ENCODE data around the gene CNTN4.

CNTN4 gene

DNA sequence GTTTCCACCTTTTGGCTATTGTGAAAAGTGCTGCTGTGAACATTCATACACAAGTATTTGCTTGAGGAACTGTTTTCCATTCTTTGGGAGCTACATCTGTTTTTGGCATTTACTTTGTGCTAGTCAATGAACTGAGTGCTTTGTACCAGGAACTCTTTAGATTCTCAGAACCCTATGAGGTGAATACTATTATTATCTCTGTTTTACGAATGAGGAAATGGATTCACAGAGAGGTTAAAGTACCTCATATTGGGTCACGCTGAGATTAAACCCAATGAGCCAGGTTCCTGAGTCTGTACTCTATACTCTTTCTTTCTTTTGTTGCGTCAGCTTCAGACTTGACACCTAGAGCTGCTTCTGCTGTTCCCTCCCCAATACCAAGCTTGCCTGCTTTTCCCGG is 358.1 kb downstream of the CNTN4 start:
- Histone ChIP-seq H3K27me3 (ENCODE audit: insufficient read depth, low read length) (no peaks in the 10 kb centered on the region), H4K20me1 (ENCODE audit: insufficient read depth, low read length) (no peaks in the 10 kb centered on the region), H3K4me3 (ENCODE audit: low read depth, low read length, poor library complexity, severe bottlenecking) (no peak overlapping the region), H2AFZ (ENCODE audit: low read length) (no peak overlapping the region), H3K4me2 (ENCODE audit: low read length) (no peak overlapping the region), H3K9me2 (ENCODE audit: low read depth, low read length) (no peaks in the 10 kb centered on the region), H3K9me3 (ENCODE audit: low read length) (no peaks in the 10 kb centered on the region), H3K79me2 (ENCODE audit: insufficient read depth, low read length) (no peaks in the 10 kb centered on the region), H3F3A (ENCODE audit: insufficient read depth, low read length) (no peaks in the 10 kb centered on the region), H3K36me3 (ENCODE audit: insufficient read depth, low read length) (no peaks in the 10 kb centered on the region), H3K4me1 (ENCODE audit: insufficient read depth, low read length, severe bottlenecking) (no peaks in the 10 kb centered on the region), H3K27ac (ENCODE audit: low read depth, low read length, poor library complexity, severe bottlenecking) (no peak overlapping the region), H3K9ac (ENCODE audit: low read length) (no peak overlapping the region)
- TF ChIP-seq, protein P1, sequence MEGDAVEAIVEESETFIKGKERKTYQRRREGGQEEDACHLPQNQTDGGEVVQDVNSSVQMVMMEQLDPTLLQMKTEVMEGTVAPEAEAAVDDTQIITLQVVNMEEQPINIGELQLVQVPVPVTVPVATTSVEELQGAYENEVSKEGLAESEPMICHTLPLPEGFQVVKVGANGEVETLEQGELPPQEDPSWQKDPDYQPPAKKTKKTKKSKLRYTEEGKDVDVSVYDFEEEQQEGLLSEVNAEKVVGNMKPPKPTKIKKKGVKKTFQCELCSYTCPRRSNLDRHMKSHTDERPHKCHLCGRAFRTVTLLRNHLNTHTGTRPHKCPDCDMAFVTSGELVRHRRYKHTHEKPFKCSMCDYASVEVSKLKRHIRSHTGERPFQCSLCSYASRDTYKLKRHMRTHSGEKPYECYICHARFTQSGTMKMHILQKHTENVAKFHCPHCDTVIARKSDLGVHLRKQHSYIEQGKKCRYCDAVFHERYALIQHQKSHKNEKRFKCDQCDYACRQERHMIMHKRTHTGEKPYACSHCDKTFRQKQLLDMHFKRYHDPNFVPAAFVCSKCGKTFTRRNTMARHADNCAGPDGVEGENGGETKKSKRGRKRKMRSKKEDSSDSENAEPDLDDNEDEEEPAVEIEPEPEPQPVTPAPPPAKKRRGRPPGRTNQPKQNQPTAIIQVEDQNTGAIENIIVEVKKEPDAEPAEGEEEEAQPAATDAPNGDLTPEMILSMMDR (IDR thresholded peaks at IDR 0.05; ENCODE audit: low read length) = no peak
- TF ChIP-seq EZH2 (IDR thresholded peaks at IDR 0.05; ENCODE audit: borderline replicate concordance, low read length) = no peak

DNA sequence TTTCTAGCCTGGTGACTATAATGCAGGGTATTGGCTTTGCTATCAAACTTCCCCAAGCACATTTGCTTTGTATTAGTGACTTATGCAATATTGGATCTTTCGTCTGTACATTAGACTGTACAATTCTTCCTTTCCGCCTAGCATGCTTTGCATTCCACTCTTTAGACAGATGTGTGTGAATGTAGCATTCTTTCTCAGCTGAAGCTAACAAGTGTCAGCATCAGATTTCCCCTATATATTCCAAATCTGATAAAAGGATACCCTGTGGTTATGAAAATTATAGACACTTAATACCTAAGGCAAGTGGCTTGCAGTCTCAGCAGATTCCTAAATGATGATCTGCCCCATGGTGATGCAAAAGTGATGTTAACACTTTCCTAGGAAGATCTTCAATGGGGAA is 360.1 kb downstream of the CNTN4 start:
- Histone ChIP-seq H3K9ac (ENCODE audit: low read length) (no peak overlapping the region), H3K4me3 (ENCODE audit: low read depth, low read length, poor library complexity, severe bottlenecking) (no peak overlapping the region), H3K9me3 (ENCODE audit: low read length) (no peaks in the 10 kb centered on the region), H3K36me3 (ENCODE audit: insufficient read depth, low read length) (no peaks in the 10 kb centered on the region), H3K27ac (ENCODE audit: low read depth, low read length, poor library complexity, severe bottlenecking) (no peak overlapping the region), H3F3A (ENCODE audit: insufficient read depth, low read length) (no peaks in the 10 kb centered on the region), H4K20me1 (ENCODE audit: insufficient read depth, low read length) (no peaks in the 10 kb centered on the region), H3K4me2 (ENCODE audit: low read length) (no peak overlapping the region), H3K9me2 (ENCODE audit: low read depth, low read length) (no peaks in the 10 kb centered on the region), H2AFZ (ENCODE audit: low read length) (no peak overlapping the region), H3K27me3 (ENCODE audit: insufficient read depth, low read length) (no peaks in the 10 kb centered on the region), H3K79me2 (ENCODE audit: insufficient read depth, low read length) (no peaks in the 10 kb centered on the region), H3K4me1 (ENCODE audit: insufficient read depth, low read length, severe bottlenecking) (no peaks in the 10 kb centered on the region)
- TF ChIP-seq EZH2 (IDR thresholded peaks at IDR 0.05; ENCODE audit: borderline replicate concordance, low read length) = no peak
- TF ChIP-seq, protein P1 (IDR thresholded peaks at IDR 0.05; ENCODE audit: low read length) = no peak

DNA sequence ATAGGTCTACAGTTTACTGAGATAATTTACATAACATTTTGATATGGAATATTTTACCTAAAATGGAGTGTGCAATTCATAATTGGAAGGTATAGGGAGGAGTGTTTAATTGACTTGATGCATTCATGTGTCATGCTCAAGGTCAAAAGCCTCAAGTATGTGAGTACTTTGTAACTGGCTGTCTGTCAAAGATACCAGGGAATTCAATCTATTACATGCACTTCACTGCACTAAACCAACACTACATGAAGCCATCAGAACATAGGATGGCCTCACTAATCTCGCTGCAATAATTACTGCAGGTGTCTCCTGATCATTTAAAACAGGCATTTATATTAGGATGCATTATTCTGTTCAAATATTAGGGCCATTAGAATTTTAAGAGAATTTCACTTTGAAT is 367.2 kb downstream of the CNTN4 start:
- no peaks in the 10 kb centered on the region for H3K9me3 ChIP-seq (ENCODE audit: low read length)
- no peak overlapping the region for H3K4me3 ChIP-seq (ENCODE audit: low read depth, low read length, poor library complexity, severe bottlenecking)
- no peaks in the 10 kb centered on the region for H3F3A ChIP-seq (ENCODE audit: insufficient read depth, low read length)
- H3K4me2 ChIP-seq (ENCODE audit: low read length) = no peak overlapping the region
- H2AFZ ChIP-seq (ENCODE audit: low read length) = no peak overlapping the region
- no peaks in the 10 kb centered on the region for H3K27me3 ChIP-seq (ENCODE audit: insufficient read depth, low read length)
- H4K20me1 ChIP-seq (ENCODE audit: insufficient read depth, low read length) = no peaks in the 10 kb centered on the region
- no peaks in the 10 kb centered on the region for H3K36me3 ChIP-seq (ENCODE audit: insufficient read depth, low read length)
- H3K79me2 ChIP-seq (ENCODE audit: insufficient read depth, low read length) = no peaks in the 10 kb centered on the region
- H3K4me1 ChIP-seq (ENCODE audit: insufficient read depth, low read length, severe bottlenecking) = no peaks in the 10 kb centered on the region
- no peak overlapping the region for H3K9ac ChIP-seq (ENCODE audit: low read length)
- H3K27ac ChIP-seq (ENCODE audit: low read depth, low read length, poor library complexity, severe bottlenecking) = no peak overlapping the region
- no peaks in the 10 kb centered on the region for H3K9me2 ChIP-seq (ENCODE audit: low read depth, low read length)
- TF ChIP-seq EZH2 (IDR thresholded peaks at IDR 0.05; ENCODE audit: borderline replicate concordance, low read length) = no peak
- TF ChIP-seq, protein P1 (IDR thresholded peaks at IDR 0.05; ENCODE audit: low read length) = no peak
